Measurements from ENCODE around the gene CRIP3. TPM values are rescaled to one million over a fixed set of nuclear protein-coding genes. Genes with fewer than 3 reads are reported as not detected.

Gene CRIP3
- total and polyA plus RNA-seq, 2 of the 13 experiments (the other 11 are each of a cell fraction or from before 2014, with no cell fraction given), result 6.3 to 9.3 TPM

- TF ChIP-seq ZBTB33 (CRISPR knock-in tag; IDR thresholded peaks at IDR 0.05) (no peak; the same call in 1 of the 2 replicates), KLF6 (CRISPR knock-in tag; IDR thresholded peaks at IDR 0.05) (peak; percentile 74; the same call in 1 of the 2 replicates), KLF16 (CRISPR knock-in tag; IDR thresholded peaks at IDR 0.05) (peak in 1 of 2 experiments; percentile 87; a peak in 1 of 4 replicates), ZNF503 (CRISPR knock-in tag; IDR thresholded peaks at IDR 0.05) (no peak), ZNF205 (CRISPR knock-in tag; IDR thresholded peaks at IDR 0.05) (peak; percentile 58; the same call in 1 of the 2 replicates), ZNF44 (CRISPR knock-in tag; IDR thresholded peaks at IDR 0.05) (0 out of 2 replicates have a peak, but pooled peaks have one; percentile 48), SMARCC2 (IDR thresholded peaks at IDR 0.05) (no peak), NFATC3 (CRISPR knock-in tag; IDR thresholded peaks at IDR 0.05) (no peak), THRA (CRISPR knock-in tag; IDR thresholded peaks at IDR 0.05; ENCODE audit: borderline replicate concordance) (peak; percentile 53; the same call in 1 of the 2 replicates), ZNF510 (CRISPR knock-in tag; IDR thresholded peaks at IDR 0.05; ENCODE audit: low read depth) (peak; percentile 81; the same call in 1 of the 2 replicates), TAF15 (IDR thresholded peaks at IDR 0.05; ENCODE audit: low read depth, low read length, poor library complexity, severe bottlenecking) (no peak), ZBTB42 (CRISPR knock-in tag; IDR thresholded peaks at IDR 0.05) (no peak), SMAD9 (CRISPR knock-in tag; IDR thresholded peaks at IDR 0.05) (no peak), ZNF432 (CRISPR knock-in tag; IDR thresholded peaks at IDR 0.05; ENCODE audit: borderline replicate concordance) (no peak), GTF2F1 (IDR thresholded peaks at IDR 0.05; ENCODE audit: low read length) (no peak), ZFP90 (CRISPR knock-in tag; IDR thresholded peaks at IDR 0.05; ENCODE audit: borderline replicate concordance) (no peak; the same call in 1 of the 2 replicates), ZNF383 (CRISPR knock-in tag; IDR thresholded peaks at IDR 0.05; ENCODE audit: borderline replicate concordance) (0 out of 2 replicates have a peak, but pooled peaks have one; percentile 81), DDIT3 (CRISPR knock-in tag; IDR thresholded peaks at IDR 0.05) (no peak), GLI4 (CRISPR knock-in tag; IDR thresholded peaks at IDR 0.05; ENCODE audit: borderline replicate concordance) (peak; percentile 68; the same call in 1 of the 2 replicates)
- TF ChIP-seq, protein P1, sequence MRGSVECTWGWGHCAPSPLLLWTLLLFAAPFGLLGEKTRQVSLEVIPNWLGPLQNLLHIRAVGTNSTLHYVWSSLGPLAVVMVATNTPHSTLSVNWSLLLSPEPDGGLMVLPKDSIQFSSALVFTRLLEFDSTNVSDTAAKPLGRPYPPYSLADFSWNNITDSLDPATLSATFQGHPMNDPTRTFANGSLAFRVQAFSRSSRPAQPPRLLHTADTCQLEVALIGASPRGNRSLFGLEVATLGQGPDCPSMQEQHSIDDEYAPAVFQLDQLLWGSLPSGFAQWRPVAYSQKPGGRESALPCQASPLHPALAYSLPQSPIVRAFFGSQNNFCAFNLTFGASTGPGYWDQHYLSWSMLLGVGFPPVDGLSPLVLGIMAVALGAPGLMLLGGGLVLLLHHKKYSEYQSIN (CRISPR knock-in tag; IDR thresholded peaks at IDR 0.05; ENCODE audit: borderline replicate concordance), result no peak
- TF ChIP-seq, protein P2, sequence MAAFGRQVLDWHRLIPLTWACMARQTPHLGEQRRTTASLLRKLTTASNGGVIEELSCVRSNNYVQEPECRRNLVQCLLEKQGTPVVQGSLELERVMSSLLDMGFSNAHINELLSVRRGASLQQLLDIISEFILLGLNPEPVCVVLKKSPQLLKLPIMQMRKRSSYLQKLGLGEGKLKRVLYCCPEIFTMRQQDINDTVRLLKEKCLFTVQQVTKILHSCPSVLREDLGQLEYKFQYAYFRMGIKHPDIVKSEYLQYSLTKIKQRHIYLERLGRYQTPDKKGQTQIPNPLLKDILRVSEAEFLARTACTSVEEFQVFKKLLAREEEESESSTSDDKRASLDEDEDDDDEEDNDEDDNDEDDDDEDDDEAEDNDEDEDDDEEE (CRISPR knock-in tag; IDR thresholded peaks at IDR 0.05), result peak; percentile 58; the same call in 1 of the 2 replicates
These were observed 33.6 kb downstream of the CRIP3 start (continued) for GRCh38 chr6:43274916-43275597.
